ENCODE results near the gene SREBF1. TPM values are rescaled to one million over a fixed set of nuclear protein-coding genes. Genes with fewer than 3 reads are reported as not detected.

Gene SREBF1
- total RNA-seq, 1 donor from 2014 or later: 167 TPM

GRCh38 chr17:17823433-17824118 is 13.2 kb downstream of the SREBF1 start:
- no peaks in the 10 kb centered on the region for H3K9me3 Mint-ChIP-seq
- H3K27me3 Mint-ChIP-seq (ENCODE audit: insufficient read depth): no peaks in the 10 kb centered on the region
- peak; percentile 82 for DNase-seq (ENCODE audit: low spot score)
- H3K4me3 Mint-ChIP-seq: peak overlapping the region; percentile 80
- intact Hi-C loops (cut with micrococcal nuclease): loop anchor here (1.0 to 5.0 kb wide), 7 partner anchors 13 to 359 kb away; partner anchors contain the start of genes ALKBH5, DRC3, SREBF1 and TOM1L2
- H3K27ac Mint-ChIP-seq: peak overlapping the region; percentile 91
- H3K36me3 Mint-ChIP-seq (ENCODE audit: low read depth): peaks cover 27% of the 10 kb centered on the region
- peaks cover 92% of the 10 kb centered on the region for H3K4me1 Mint-ChIP-seq (ENCODE audit: low read depth)

DNA sequence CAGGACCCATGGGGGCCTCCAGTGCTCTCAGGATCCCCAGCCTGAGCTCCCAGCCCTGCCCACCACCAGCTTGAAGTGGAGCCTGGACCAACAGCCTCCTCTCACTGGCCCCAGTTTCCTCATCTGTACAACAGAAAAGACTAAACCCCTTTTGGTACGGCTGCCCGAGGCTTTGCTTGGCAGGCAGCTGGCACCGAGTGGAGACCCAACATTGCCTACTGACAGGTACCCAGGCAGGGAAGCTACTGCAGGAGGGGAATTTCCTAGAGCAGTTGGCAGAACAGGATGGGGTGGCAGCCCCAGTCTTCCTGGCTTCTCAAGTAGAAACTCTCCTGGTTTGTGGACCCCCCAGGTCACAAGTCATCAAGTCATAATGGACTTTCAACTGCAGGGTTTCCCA is 14.2 kb downstream of the SREBF1 start:
- H3K27ac Mint-ChIP-seq: peak overlapping the region; percentile 18
- H3K9me3 Mint-ChIP-seq: no peaks in the 10 kb centered on the region
- no peaks in the 10 kb centered on the region for H3K27me3 Mint-ChIP-seq (ENCODE audit: insufficient read depth)
- peaks cover 30% of the 10 kb centered on the region for H3K36me3 Mint-ChIP-seq (ENCODE audit: low read depth)
- DNase-seq (ENCODE audit: low spot score): no peak
- intact Hi-C loops (cut with micrococcal nuclease): loop anchor here (1.0 to 5.0 kb wide), 6 partner anchors 14 to 360 kb away; partner anchors contain the start of genes ALKBH5, DRC3, SREBF1 and TOM1L2
- peaks cover 88% of the 10 kb centered on the region for H3K4me1 Mint-ChIP-seq (ENCODE audit: low read depth)
- H3K4me3 Mint-ChIP-seq: peak overlapping the region; percentile 80

- Mint-ChIP-seq H3K4me3 (peak overlapping the region; percentile 80), H3K27me3 (ENCODE audit: insufficient read depth) (no peaks in the 10 kb centered on the region), H3K27ac (peak overlapping the region; percentile 18), H3K9me3 (no peaks in the 10 kb centered on the region), H3K4me1 (ENCODE audit: low read depth) (peaks cover 85% of the 10 kb centered on the region), H3K36me3 (ENCODE audit: low read depth) (peaks cover 30% of the 10 kb centered on the region)
- intact Hi-C loops (cut with micrococcal nuclease): loop anchor here (5.0 kb wide), 2 partner anchors 40 to 360 kb away; partner anchors contain the start of gene ALKBH5
- no peak for DNase-seq (ENCODE audit: low spot score)
Observed at GRCh38 chr17:17822189-17822588, 14.6 kb downstream of the SREBF1 start.

- Mint-ChIP-seq H3K4me3 (peak overlapping the region; percentile 80), H3K4me1 (ENCODE audit: low read depth) (peaks cover 70% of the 10 kb centered on the region), H3K9me3 (no peaks in the 10 kb centered on the region), H3K27me3 (ENCODE audit: insufficient read depth) (no peaks in the 10 kb centered on the region), H3K27ac (peak overlapping the region; percentile 70), H3K36me3 (ENCODE audit: low read depth) (peaks cover 31% of the 10 kb centered on the region)
- intact Hi-C loops (cut with micrococcal nuclease): loop anchor here (5.0 kb wide), 2 partner anchors 38 to 362 kb away; partner anchors contain the start of gene ALKBH5
- DNase-seq (ENCODE audit: low spot score): no peak
Observed at GRCh38 chr17:17820463-17821158, 16.2 kb downstream of the SREBF1 start.

DNA sequence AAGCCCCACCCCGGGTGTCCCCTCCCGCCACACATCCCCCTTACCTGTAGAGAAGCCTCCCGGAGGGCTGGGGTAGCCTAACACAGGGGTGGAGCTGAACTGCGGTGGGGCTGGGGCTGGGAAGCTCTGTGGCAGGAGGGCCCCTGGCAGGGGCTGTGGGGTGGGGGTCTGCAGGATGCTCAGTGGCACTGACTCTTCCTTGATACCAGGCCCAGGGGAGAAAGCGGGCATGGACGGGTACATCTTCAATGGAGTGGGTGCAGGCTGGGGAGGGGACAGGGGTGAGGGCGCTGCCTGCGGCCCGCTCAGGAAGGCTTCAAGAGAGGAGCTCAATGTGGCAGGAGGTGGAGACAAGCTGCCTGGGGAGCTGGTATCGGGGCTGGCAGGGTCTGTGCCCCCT is 16.7 kb downstream of the SREBF1 start:
- H3K4me1 Mint-ChIP-seq (ENCODE audit: low read depth): peaks cover 64% of the 10 kb centered on the region
- H3K27ac Mint-ChIP-seq: peak overlapping the region; percentile 70
- H3K4me3 Mint-ChIP-seq: peak overlapping the region; percentile 80
- intact Hi-C loops (cut with micrococcal nuclease): loop anchor here (5.0 kb wide), 2 partner anchors 38 to 362 kb away; partner anchors contain the start of gene ALKBH5
- H3K27me3 Mint-ChIP-seq (ENCODE audit: insufficient read depth): no peaks in the 10 kb centered on the region
- no peaks in the 10 kb centered on the region for H3K9me3 Mint-ChIP-seq
- H3K36me3 Mint-ChIP-seq (ENCODE audit: low read depth): peaks cover 33% of the 10 kb centered on the region
- no peak for DNase-seq (ENCODE audit: low spot score)

- H3K27ac Mint-ChIP-seq: peak overlapping the region; percentile 70
- no peaks in the 10 kb centered on the region for H3K9me3 Mint-ChIP-seq
- DNase-seq (ENCODE audit: low spot score): peak; percentile 50
- no peaks in the 10 kb centered on the region for H3K27me3 Mint-ChIP-seq (ENCODE audit: insufficient read depth)
- intact Hi-C loops (cut with micrococcal nuclease): loop anchor here (1.0 to 2.0 kb wide), 3 partner anchors 27 to 136 kb away; no protein-coding TSS in a partner anchor
- peak overlapping the region; percentile 80 for H3K4me3 Mint-ChIP-seq
- H3K36me3 Mint-ChIP-seq (ENCODE audit: low read depth): peaks cover 37% of the 10 kb centered on the region
- peaks cover 59% of the 10 kb centered on the region for H3K4me1 Mint-ChIP-seq (ENCODE audit: low read depth)
Observed at GRCh38 chr17:17819561-17819995, 17.2 kb downstream of the SREBF1 start.

DNA sequence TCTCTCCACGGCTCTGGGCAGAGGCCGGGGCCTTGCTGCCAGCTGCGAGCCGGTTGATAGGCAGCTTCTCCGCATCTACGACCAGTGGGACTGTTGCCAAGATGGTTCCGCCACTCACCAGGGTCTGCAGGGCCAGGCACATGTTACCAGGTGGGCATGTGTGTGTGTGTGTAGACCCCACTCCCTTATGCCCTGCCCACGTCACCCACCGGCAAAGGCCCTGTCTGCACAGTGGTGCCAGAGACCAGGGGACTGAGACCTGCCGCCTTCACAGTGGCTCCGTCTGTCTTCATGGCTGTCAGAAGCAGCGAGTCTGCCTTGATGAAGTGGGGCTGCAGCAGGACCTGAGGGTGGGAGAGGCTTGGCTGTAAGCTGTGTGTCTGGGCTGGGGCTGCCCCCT is 17.7 kb downstream of the SREBF1 start:
- Mint-ChIP-seq H3K36me3 (ENCODE audit: low read depth) (peaks cover 37% of the 10 kb centered on the region), H3K27ac (no peak overlapping the region), H3K27me3 (ENCODE audit: insufficient read depth) (no peaks in the 10 kb centered on the region), H3K4me1 (ENCODE audit: low read depth) (peaks cover 55% of the 10 kb centered on the region), H3K4me3 (no peak overlapping the region), H3K9me3 (no peaks in the 10 kb centered on the region)
- intact Hi-C loops (cut with micrococcal nuclease): loop anchor here (1.0 to 2.0 kb wide), 3 partner anchors 26 to 136 kb away; no protein-coding TSS in a partner anchor
- DNase-seq (ENCODE audit: low spot score): no peak

DNA sequence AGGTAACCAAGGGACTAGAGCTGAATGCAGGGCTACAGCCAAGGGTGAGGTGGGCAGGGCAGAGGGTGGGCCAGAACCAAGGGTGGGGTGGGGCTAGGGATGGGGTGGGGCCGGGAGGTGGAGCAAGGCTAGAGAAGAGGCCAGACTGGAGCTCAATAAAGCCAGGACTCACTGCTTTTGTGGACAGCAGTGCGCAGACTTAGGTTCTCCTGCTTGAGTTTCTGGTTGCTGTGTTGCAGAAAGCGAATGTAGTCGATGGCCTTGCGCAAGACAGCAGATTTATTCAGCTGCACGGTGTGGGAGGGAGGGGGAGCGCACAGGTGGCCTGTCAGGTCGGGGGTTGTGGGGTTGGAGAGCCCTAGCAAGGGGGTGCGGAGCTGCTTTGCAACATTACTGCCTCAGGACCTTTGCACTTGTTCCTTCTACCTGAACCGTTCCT is 18.7 kb downstream of the SREBF1 start:
- no peaks in the 10 kb centered on the region for H3K9me3 Mint-ChIP-seq
- H3K4me3 Mint-ChIP-seq: no peak overlapping the region
- no peak overlapping the region for H3K27ac Mint-ChIP-seq
- intact Hi-C loops (cut with micrococcal nuclease): loop anchor here (2.0 kb wide), 1 partner anchor 25 kb away; no protein-coding TSS in a partner anchor
- peaks cover 37% of the 10 kb centered on the region for H3K36me3 Mint-ChIP-seq (ENCODE audit: low read depth)
- peaks cover 51% of the 10 kb centered on the region for H3K4me1 Mint-ChIP-seq (ENCODE audit: low read depth)
- no peak for DNase-seq (ENCODE audit: low spot score)
- H3K27me3 Mint-ChIP-seq (ENCODE audit: insufficient read depth): no peaks in the 10 kb centered on the region

DNA sequence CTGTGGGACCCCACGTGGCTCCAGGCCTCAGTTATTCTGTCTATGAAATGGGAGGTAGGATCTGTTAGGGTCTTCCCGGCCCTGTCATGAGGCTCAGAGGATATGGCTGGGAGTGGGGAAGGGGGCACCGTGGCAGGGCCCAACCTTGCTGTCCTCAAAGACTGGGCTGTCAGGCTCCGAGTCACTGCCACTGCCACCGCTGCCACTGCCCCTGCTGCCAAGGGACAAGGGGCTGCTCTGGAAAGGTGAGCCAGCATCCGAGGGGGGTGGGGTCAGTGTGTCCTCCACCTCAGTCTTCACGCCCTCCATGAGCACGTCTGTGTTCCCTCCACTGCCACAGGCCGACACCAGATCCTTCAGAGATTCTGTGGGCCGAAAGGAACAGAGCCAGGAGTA is 19.2 kb downstream of the SREBF1 start:
- no peak overlapping the region for H3K27ac Mint-ChIP-seq
- H3K4me1 Mint-ChIP-seq (ENCODE audit: low read depth): peaks cover 45% of the 10 kb centered on the region
- H3K4me3 Mint-ChIP-seq: no peak overlapping the region
- no peaks in the 10 kb centered on the region for H3K9me3 Mint-ChIP-seq
- H3K27me3 Mint-ChIP-seq (ENCODE audit: insufficient read depth): no peaks in the 10 kb centered on the region
- intact Hi-C loops (cut with micrococcal nuclease): no loop called here
- no peak for DNase-seq (ENCODE audit: low spot score)
- H3K36me3 Mint-ChIP-seq (ENCODE audit: low read depth): peaks cover 36% of the 10 kb centered on the region

- no peaks in the 10 kb centered on the region for H3K9me3 Mint-ChIP-seq
- H3K36me3 Mint-ChIP-seq (ENCODE audit: low read depth): peaks cover 37% of the 10 kb centered on the region
- peaks cover 40% of the 10 kb centered on the region for H3K4me1 Mint-ChIP-seq (ENCODE audit: low read depth)
- no peak overlapping the region for H3K4me3 Mint-ChIP-seq
- H3K27me3 Mint-ChIP-seq (ENCODE audit: insufficient read depth): no peaks in the 10 kb centered on the region
- intact Hi-C loops (cut with micrococcal nuclease): no loop called here
- no peak for DNase-seq (ENCODE audit: low spot score)
- H3K27ac Mint-ChIP-seq: no peak overlapping the region
Observed at GRCh38 chr17:17816831-17817551, 19.8 kb downstream of the SREBF1 start.

- Mint-ChIP-seq H3K4me1 (ENCODE audit: low read depth) (peaks cover 33% of the 10 kb centered on the region), H3K27me3 (ENCODE audit: insufficient read depth) (no peaks in the 10 kb centered on the region), H3K27ac (no peak overlapping the region), H3K4me3 (no peak overlapping the region), H3K9me3 (no peaks in the 10 kb centered on the region), H3K36me3 (ENCODE audit: low read depth) (peaks cover 43% of the 10 kb centered on the region)
- no peak for DNase-seq (ENCODE audit: low spot score)
- intact Hi-C loops (cut with micrococcal nuclease): no loop called here
Observed at GRCh38 chr17:17816240-17816814, 20.5 kb downstream of the SREBF1 start.

Measured in activated T-helper 1 cell treated with anti-CD3 and anti-CD28 coated beads, Interleukin-12 subunit alpha, Interleukin-12 subunit beta, Interleukin-2, Interleukin-4 antibody, amounts not matched to agents 30 ng/mL and 10 ng/mL and 1 ng/mL, durations not matched to agents 14 hours and 24 hours and 36 hours (primary cell).